WERI-Rb-1 (cell line): ENCODE results near the gene ARHGAP29.

Experiments
- DNase-seq: peaks from one replicate; pipeline ENCODE4 v3.0.0-alpha.2; 2020
- H3K27ac ChIP-seq: fragments of 250-450 bp; sonication (Bioruptor Pico); 2 replicates; pipeline ENCODE4 v1.5.1; 2020; ENCODE audit warnings: mild to moderate bottlenecking, moderate library complexity
- H3K27me3 ChIP-seq: fragments of 250-450 bp; sonication (Bioruptor Pico); 2 replicates; pipeline ENCODE4 v1.5.1; 2021; ENCODE audit warnings: mild to moderate bottlenecking, low read depth, moderate library complexity; ENCODE audit not compliant: insufficient read depth, severe bottlenecking
- H3K36me3 ChIP-seq: fragments of 250-450 bp; sonication (Bioruptor Pico); 2 replicates; pipeline ENCODE4 v1.5.1; 2020; ENCODE audit warnings: mild to moderate bottlenecking, moderate library complexity
- H3K4me3 ChIP-seq: 2 replicates; pipeline ENCODE4 v1.5.1; 2011; ENCODE audit warnings: low read depth, mild to moderate bottlenecking, control low read depth, low read length
- H3K9me3 ChIP-seq: fragments of 250-450 bp; sonication (Bioruptor Pico); 2 replicates; pipeline ENCODE4 v1.5.1; 2021; ENCODE audit warnings: mild to moderate bottlenecking, moderate library complexity; ENCODE audit not compliant: severe bottlenecking
- CTCF ChIP-seq: IDR thresholded peaks from 2 replicates; pipeline ENCODE4 v1.5.1; 2011; ENCODE audit warnings: low read depth, mild to moderate bottlenecking, control low read depth, inconsistent platforms, low read length

Gene ARHGAP29

GRCh38 chr1:94253456-94254017 is 16.2 kb upstream of the ARHGAP29 start:
- H3K36me3 ChIP-seq = no peaks in the 10 kb centered on the region
- H3K27me3 ChIP-seq = no peaks in the 10 kb centered on the region
- H3K27ac ChIP-seq = no peak overlapping the region
- TF ChIP-seq CTCF = no peak
- no peak overlapping the region for H3K4me3 ChIP-seq
- no peaks in the 10 kb centered on the region for H3K9me3 ChIP-seq
- no peak for DNase-seq

- Histone ChIP-seq H3K36me3 (no peaks in the 10 kb centered on the region), H3K4me3 (no peak overlapping the region), H3K9me3 (no peaks in the 10 kb centered on the region), H3K27ac (no peak overlapping the region), H3K27me3 (no peaks in the 10 kb centered on the region)
- DNase-seq = no peak
- no peak for TF ChIP-seq CTCF
These were observed 13.0 kb upstream of the ARHGAP29 start for GRCh38 chr1:94250341-94250740.

- H3K36me3 ChIP-seq = no peaks in the 10 kb centered on the region
- no peaks in the 10 kb centered on the region for H3K9me3 ChIP-seq
- H3K27ac ChIP-seq = no peak overlapping the region
- H3K27me3 ChIP-seq = no peaks in the 10 kb centered on the region
- no peak for TF ChIP-seq CTCF
- no peak for DNase-seq
- no peak overlapping the region for H3K4me3 ChIP-seq
These were observed 11.7 kb upstream of the ARHGAP29 start for GRCh38 chr1:94248956-94249688.

- DNase-seq = peak; percentile 87
- no peak for TF ChIP-seq CTCF
These were observed 10.0 kb upstream of the ARHGAP29 start for GRCh38 chr1:94247138-94248094.

GRCh38 chr1:94246692-94247137 is 9.3 kb upstream of the ARHGAP29 start:
- DNase-seq = no peak
- TF ChIP-seq CTCF = no peak
- Histone ChIP-seq H3K27ac (no peak overlapping the region), H3K4me3 (peak overlapping the region; percentile 48), H3K9me3 (peaks cover 2% of the 10 kb centered on the region), H3K27me3 (no peaks in the 10 kb centered on the region), H3K36me3 (no peaks in the 10 kb centered on the region)

More at GRCh38 chr1:94247138-94248094, 10.0 kb upstream of the ARHGAP29 start:
- H3K4me3 ChIP-seq = peak overlapping the region; percentile 48
- H3K9me3 ChIP-seq = peaks cover 2% of the 10 kb centered on the region
- no peak overlapping the region for H3K27ac ChIP-seq
- H3K36me3 ChIP-seq = no peaks in the 10 kb centered on the region
- no peaks in the 10 kb centered on the region for H3K27me3 ChIP-seq
